Esophagus muscularis mucosa (tissue), 4 donors: ENCODE data around the gene WWOX. TPM values are rescaled to one million over a fixed set of nuclear protein-coding genes. Genes with fewer than 3 reads are reported as not detected.
A peak's percentile ranks its signal among the peaks of the same experiment; 100 is the strongest.

ENCODE experiments used
- DNase-seq: peaks from one replicate; pipeline ENCODE4 v3.0.0-alpha.2; 2017; ENCODE audit errors: extremely low spot score
- H3K27ac ChIP-seq, 4 donors: fragments of 200-600 bp; sonication (generic); replicated peaks in 1 of 4; 1 replicate in 3 of 4; 2 replicates in 1 of 4; pipeline ENCODE4 v1.5.1; 2016 to 2019; ENCODE audit warnings: mild to moderate bottlenecking in 1 of 4
- H3K27me3 ChIP-seq, 4 donors: fragments of 200-600 bp; sonication (generic); one replicate each; pipeline versions ENCODE4 v1.5.1 to v1.6.0; 2016 to 2019
- H3K36me3 ChIP-seq, 4 donors: fragments of 200-600 bp; sonication (generic); one replicate each; pipeline ENCODE4 v1.5.1; 2016 to 2019
- H3K4me1 ChIP-seq, 4 donors: fragments of 200-600 bp; sonication (generic); one replicate each; pipeline ENCODE4 v1.5.1; 2016 to 2019
- H3K4me3 ChIP-seq, 4 donors: fragments of 200-600 bp; sonication (generic); 1 replicate in 2 of 4; 2 replicates in 2 of 4; pipeline ENCODE4 v1.5.1; 2016 to 2019; ENCODE audit warnings: mild to moderate bottlenecking in 4 of 4, moderate library complexity in 1 of 4
- H3K9me3 ChIP-seq, 4 donors: fragments of 200-600 bp; sonication (generic); 1 replicate in 3 of 4; 2 replicates in 1 of 4; pipeline ENCODE4 v1.5.1; 2016 to 2019
- CTCF ChIP-seq, 3 experiments: fragments of 200-600 bp in 2 of 3; fragments of 450-650 bp in 1 of 3; sonication (generic) in 2 of 3; IDR thresholded peaks; one replicate each; pipeline ENCODE4 v1.5.1; 2017 to 2019; ENCODE audit warnings: antibody characterized with exemption in 3 of 3, mild to moderate bottlenecking in 2 of 3, moderate library complexity in 1 of 3
- EP300 ChIP-seq: sonication (generic); formaldehyde crosslinking; IDR thresholded peaks from one replicate; pipeline ENCODE4 v1.6.1; 2017; ENCODE audit warnings: antibody characterized with exemption
- POLR2A ChIP-seq: fragments of 450-650 bp; IDR thresholded peaks from one replicate; pipeline ENCODE4 v1.6.1; 2017; ENCODE audit warnings: antibody characterized with exemption, moderate library complexity, mild to moderate bottlenecking, low read depth
- POLR2AphosphoS5 ChIP-seq, 2 donors: sonication (generic); formaldehyde crosslinking; IDR thresholded peaks; one replicate each; pipeline ENCODE4 v1.6.1; 2017; ENCODE audit warnings: antibody characterized with exemption in 2 of 2
- WGBS: methylation state at CpG from one replicate; pipeline ENCODE4 v1.1.5; 2018; 5-methylcytosine and 5-hydroxymethylcytosine counted together
- intact Hi-C: fragments of 100-400 bp; cut with DNase I; formaldehyde crosslinking; loops from one replicate; pipeline ENCODE4 v1.15.1; 2023
- total RNA-seq, 4 donors: library from RNA; depleted of rRNA; stranded (reverse); fragments of >200 nt; gene quantifications; one replicate each; pipeline versions ENCODE4 v1.1.0 to v1.2.1, GENCODE V29; 2016

The WWOX gene
- total RNA-seq, 4 donors from 2014 or later: 14.4 to 27.8 (median 15.4) TPM

GRCh38 chr16:78605548-78606101 is 506.2 kb downstream of the WWOX start:
- H3K27ac ChIP-seq: peak overlapping the region; percentile 2 to 55 (median 26)
- no peak for DNase-seq
- intact Hi-C loops: no loop called here

GRCh38 chr16:78606545-78606944 is 507.1 kb downstream of the WWOX start:
- Histone ChIP-seq H3K36me3 (no peaks in the 10 kb centered on the region), H3K9me3 (no peaks in the 10 kb centered on the region), H3K4me1 (peaks cover 0 to 37% (median 26%) of the 10 kb centered on the region in 4 donors), H3K27me3 (no peaks in the 10 kb centered on the region), H3K4me3 (no peak overlapping the region), H3K27ac (no peak overlapping the region)
- DNase-seq: no peak
- TF ChIP-seq EP300 (no peak), POLR2AphosphoS5 (IDR thresholded peaks at IDR 0.05) (no peak), POLR2A (no peak), CTCF (IDR thresholded peaks at IDR 0.05) (no peak)
- intact Hi-C loops: no loop called here
- whole genome bisulfite sequencing: 87% methylated on average over 8 of the region's 8 CpGs

More at GRCh38 chr16:78605548-78606101, 506.2 kb downstream of the WWOX start:
- no peaks in the 10 kb centered on the region for H3K36me3 ChIP-seq
- H3K4me1 ChIP-seq: peaks cover 0 to 37% (median 26%) of the 10 kb centered on the region in 4 donors
- H3K27me3 ChIP-seq: no peaks in the 10 kb centered on the region
- H3K9me3 ChIP-seq: no peaks in the 10 kb centered on the region
- H3K4me3 ChIP-seq: no peak overlapping the region
- TF ChIP-seq EP300 (no peak), POLR2AphosphoS5 (IDR thresholded peaks at IDR 0.05) (no peak), CTCF (IDR thresholded peaks at IDR 0.05) (no peak), POLR2A (no peak)
- 69% methylated on average over 6 of the region's 6 CpGs for WGBS

- TF ChIP-seq POLR2A: no peak
- TF ChIP-seq CTCF (IDR thresholded peaks at IDR 0.05): no peak
- TF ChIP-seq EP300: no peak
- no peak for TF ChIP-seq POLR2AphosphoS5 (IDR thresholded peaks at IDR 0.05)
- H3K36me3 ChIP-seq: no peaks in the 10 kb centered on the region
- no peaks in the 10 kb centered on the region for H3K9me3 ChIP-seq
- no peak overlapping the region for H3K27ac ChIP-seq
- 86% methylated on average over 5 of the region's 5 CpGs for WGBS
- intact Hi-C loops: no loop called here
- H3K4me3 ChIP-seq: no peak overlapping the region
- H3K27me3 ChIP-seq: no peaks in the 10 kb centered on the region
- peaks cover 0 to 37% (median 26%) of the 10 kb centered on the region in 4 donors for H3K4me1 ChIP-seq
- DNase-seq: no peak
Measured at GRCh38 chr16:78607022-78607421, 507.6 kb downstream of the WWOX start.

- TF ChIP-seq CTCF (IDR thresholded peaks at IDR 0.05) (no peak), POLR2AphosphoS5 (IDR thresholded peaks at IDR 0.05) (peak in 1 of 2 donors; percentile 11)
- Histone ChIP-seq H3K4me3 (no peak overlapping the region), H3K27me3 (no peaks in the 10 kb centered on the region), H3K9me3 (no peaks in the 10 kb centered on the region), H3K36me3 (no peaks in the 10 kb centered on the region), H3K4me1 (peaks cover 0 to 37% (median 26%) of the 10 kb centered on the region in 4 donors), H3K27ac (peak overlapping the region; percentile 42 to 62 (median 50))
- 57% methylated on average over 6 of the region's 6 CpGs for WGBS
- no peak for DNase-seq
- intact Hi-C loops: no loop called here
Measured at GRCh38 chr16:78607465-78607864, 508.0 kb downstream of the WWOX start.

GRCh38 chr16:78608305-78608776 is 508.9 kb downstream of the WWOX start:
- TF ChIP-seq POLR2AphosphoS5 (IDR thresholded peaks at IDR 0.05) (peak in 1 of 2 donors; percentile 64), EP300 (no peak), CTCF (IDR thresholded peaks at IDR 0.05) (no peak)
- H3K9me3 ChIP-seq: no peaks in the 10 kb centered on the region
- DNase-seq: no peak
- peak overlapping the region; percentile 42 to 62 (median 50) for H3K27ac ChIP-seq
- no peaks in the 10 kb centered on the region for H3K27me3 ChIP-seq
- 40% methylated on average over 6 of the region's 9 CpGs for WGBS
- no peaks in the 10 kb centered on the region for H3K36me3 ChIP-seq
- intact Hi-C loops: no loop called here
- H3K4me1 ChIP-seq: peaks cover 0 to 37% (median 26%) of the 10 kb centered on the region in 4 donors
- peak overlapping the region; percentile 38 to 46 (median 40) for H3K4me3 ChIP-seq
